GM23338 (cell line): Measurements from ENCODE around the gene USP6NL. TPM values are rescaled to one million over a fixed set of nuclear protein-coding genes. Genes with fewer than 3 reads are reported as not detected.

Experiments
- ATAC-seq: fragments of 200-7000 bp; cut with Tn5 transposase; 3 replicates; pipeline ENCODE4 v1.9.1; 2020
- DNase-seq: peaks from one replicate; pipeline ENCODE4 v3.0.0-alpha.2; 2015; ENCODE audit warnings: low spot score
- H2AFZ ChIP-seq: fragments of 200-600 bp; sonication (generic); 2 replicates; pipeline ENCODE4 v1.8.0; 2016; ENCODE audit warnings: antibody characterized with exemption, mild to moderate bottlenecking, moderate library complexity
- H3F3A ChIP-seq: fragments of 200-600 bp; sonication (generic); replicated peaks from 2 replicates; pipeline ENCODE4 v1.8.0; 2017; ENCODE audit warnings: antibody characterized with exemption, mixed run types, low read depth
- H3K27ac ChIP-seq: fragments of 200-600 bp; sonication (generic); 2 replicates; pipeline ENCODE4 v1.6.1; 2016; ENCODE audit warnings: low read depth
- H3K27me3 ChIP-seq: fragments of 200-600 bp; sonication (generic); 2 replicates; pipeline ENCODE4 v1.8.0; 2016; ENCODE audit warnings: mild to moderate bottlenecking, mixed run types, moderate library complexity; ENCODE audit not compliant: insufficient read depth
- H3K36me3 ChIP-seq: fragments of 200-600 bp; sonication (generic); 2 replicates; pipeline ENCODE4 v1.8.0; 2016; ENCODE audit warnings: mild to moderate bottlenecking; ENCODE audit not compliant: insufficient read depth
- H3K4me1 ChIP-seq: fragments of 200-600 bp; sonication (generic); 2 replicates; pipeline ENCODE4 v1.8.0; 2016; ENCODE audit warnings: mild to moderate bottlenecking, moderate library complexity; ENCODE audit not compliant: insufficient read depth
- H3K4me2 ChIP-seq: fragments of 200-600 bp; sonication (generic); 2 replicates; pipeline ENCODE4 v1.7.1; 2017; ENCODE audit warnings: mixed run types
- H3K4me3 ChIP-seq: fragments of 200-600 bp; sonication (generic); 2 replicates; pipeline ENCODE4 v1.6.1; 2016; ENCODE audit warnings: mixed run types
- H3K79me2 ChIP-seq: fragments of 200-600 bp; sonication (generic); replicated peaks from 2 replicates; pipeline ENCODE4 v1.8.0; 2017; ENCODE audit warnings: mild to moderate bottlenecking; ENCODE audit not compliant: insufficient read depth
- H3K9me2 ChIP-seq: fragments of 200-600 bp; sonication (generic); 2 replicates; pipeline ENCODE4 v1.8.0; 2017; ENCODE audit not compliant: insufficient read depth
- H4K20me1 ChIP-seq: fragments of 200-600 bp; sonication (generic); replicated peaks from 2 replicates; pipeline ENCODE4 v1.8.0; 2017; ENCODE audit warnings: mild to moderate bottlenecking; ENCODE audit not compliant: insufficient read depth
- H3K27ac Mint-ChIP-seq: 2 replicates; pipeline ENCODE4 v1.8.0; 2020; ENCODE audit warnings: inconsistent platforms, mild to moderate bottlenecking, moderate library complexity, mixed read lengths
- H3K27me3 Mint-ChIP-seq: 3 replicates; pipeline ENCODE4 v1.8.0; 2022; ENCODE audit warnings: low read depth, mild to moderate bottlenecking, moderate library complexity, mixed read lengths, inconsistent platforms; ENCODE audit not compliant: insufficient read depth, poor library complexity
- H3K36me3 Mint-ChIP-seq: 3 replicates; pipeline ENCODE4 v1.8.0; 2021; ENCODE audit warnings: low read depth, mild to moderate bottlenecking, inconsistent platforms, moderate library complexity, mixed read lengths
- H3K4me1 Mint-ChIP-seq: 3 replicates; pipeline ENCODE4 v1.8.0; 2020; ENCODE audit warnings: mild to moderate bottlenecking, inconsistent platforms, mixed read lengths
- H3K4me3 Mint-ChIP-seq: 3 replicates; pipeline ENCODE4 v1.8.0; 2021; ENCODE audit warnings: moderate library complexity, mild to moderate bottlenecking, inconsistent platforms, mixed read lengths
- H3K9me3 Mint-ChIP-seq: 3 replicates; pipeline ENCODE4 v1.8.0; 2020; ENCODE audit warnings: moderate library complexity, mild to moderate bottlenecking, inconsistent platforms, mixed read lengths
- CREB1 ChIP-seq: fragments of 250-450 bp; sonication (Bioruptor Pico); IDR thresholded peaks from 2 replicates; pipeline ENCODE4 v1.5.0; 2020; ENCODE audit warnings: low read depth, mild to moderate bottlenecking, moderate library complexity
- EZH2phosphoT487 ChIP-seq: fragments of 200-600 bp; sonication (generic); IDR thresholded peaks from one replicate; pipeline ENCODE4 v1.8.1; 2018; ENCODE audit warnings: antibody characterized with exemption; ENCODE audit not compliant: unreplicated experiment
- STAT1 ChIP-seq: IDR thresholded peaks from one replicate; pipeline ENCODE4 v1.6.1; 2016; ENCODE audit warnings: antibody characterized with exemption; ENCODE audit not compliant: unreplicated experiment
- ZNF114 ChIP-seq: fragments of 250-450 bp; sonication (Bioruptor Pico); IDR thresholded peaks from 2 replicates; pipeline ENCODE4 v1.5.0; 2020; ENCODE audit warnings: mild to moderate bottlenecking, moderate library complexity
- polyA plus RNA-seq: library from polyadenylated mRNA; unstranded; fragments of >200 nt; fragmentation: Nextera tagmentation; extraction: Ambion mirVana; gene quantifications from 2 replicates; pipeline ENCODE4 v1.2.1, GENCODE V29; 2016
- total RNA-seq: library from RNA; depleted of rRNA; stranded (reverse); fragments of >200 nt; shearing (Covaris generic); gene quantifications from 2 replicates; pipeline ENCODE4 v1.2.3, GENCODE V29; 2014
- TF ChIP-seq, protein P1 (sequence below): IDR thresholded peaks from one replicate; pipeline ENCODE4 v1.6.1; 2018; ENCODE audit warnings: antibody characterized with exemption; ENCODE audit not compliant: unreplicated experiment
- TF ChIP-seq, protein P2 (sequence below): IDR thresholded peaks from 2 replicates; pipeline ENCODE4 v1.6.1; 2016; ENCODE audit warnings: antibody characterized with exemption
- TF ChIP-seq, protein P3 (sequence below): fragments of 250-450 bp; sonication (Bioruptor Pico); IDR thresholded peaks from 2 replicates; pipeline ENCODE4 v1.5.0; 2020; ENCODE audit warnings: mild to moderate bottlenecking, moderate library complexity

The USP6NL gene
- total and polyA plus RNA-seq, 2 experiments from 2014 or later, result 8.1 to 29.7 TPM

DNA sequence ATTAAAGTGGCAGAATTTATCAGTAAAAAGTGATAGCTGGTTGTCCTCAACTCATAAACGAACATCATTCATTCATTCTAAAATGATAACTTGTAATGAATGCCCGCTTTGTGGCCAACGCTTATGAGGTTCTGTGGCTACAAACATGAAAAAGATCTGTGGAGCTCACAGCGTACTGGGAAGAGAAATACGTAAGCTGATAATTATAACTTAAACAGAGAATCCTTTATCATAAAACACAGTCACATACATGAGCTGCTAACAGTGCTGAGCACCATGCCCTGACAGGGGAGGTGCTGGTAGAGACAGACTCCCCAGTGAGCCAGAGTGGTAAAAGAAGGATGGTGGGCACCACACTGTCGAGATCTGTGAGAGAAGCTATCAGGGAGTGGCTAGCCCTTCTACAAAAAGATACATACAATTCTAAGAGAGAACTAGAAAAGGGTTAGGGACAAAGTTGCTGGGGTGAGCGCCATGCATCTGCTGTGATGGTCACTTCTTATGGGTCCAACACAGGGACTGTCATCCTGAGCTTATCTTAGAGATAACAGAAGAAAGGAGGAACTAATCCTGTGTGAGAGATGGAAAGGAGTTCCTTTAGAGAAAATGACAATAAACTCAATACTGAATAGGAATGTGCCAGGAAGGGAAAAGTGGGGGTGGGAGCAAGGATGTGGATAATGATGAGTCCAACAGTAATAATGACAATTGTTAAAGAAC, 106.7 kb downstream of the USP6NL start:
- ATAC-seq, result no peak
- H3K9me2 ChIP-seq, result no peaks in the 10 kb centered on the region
- H3K4me1 ChIP-seq, result no peaks in the 10 kb centered on the region
- no peaks in the 10 kb centered on the region; the same call in 2 of the 3 replicates for H3K36me3 Mint-ChIP-seq
- H2AFZ ChIP-seq, result no peak overlapping the region
- H3K4me1 Mint-ChIP-seq, result peaks cover 9% of the 10 kb centered on the region
- no peak overlapping the region for H3K4me3 ChIP-seq
- TF ChIP-seq, protein P1, sequence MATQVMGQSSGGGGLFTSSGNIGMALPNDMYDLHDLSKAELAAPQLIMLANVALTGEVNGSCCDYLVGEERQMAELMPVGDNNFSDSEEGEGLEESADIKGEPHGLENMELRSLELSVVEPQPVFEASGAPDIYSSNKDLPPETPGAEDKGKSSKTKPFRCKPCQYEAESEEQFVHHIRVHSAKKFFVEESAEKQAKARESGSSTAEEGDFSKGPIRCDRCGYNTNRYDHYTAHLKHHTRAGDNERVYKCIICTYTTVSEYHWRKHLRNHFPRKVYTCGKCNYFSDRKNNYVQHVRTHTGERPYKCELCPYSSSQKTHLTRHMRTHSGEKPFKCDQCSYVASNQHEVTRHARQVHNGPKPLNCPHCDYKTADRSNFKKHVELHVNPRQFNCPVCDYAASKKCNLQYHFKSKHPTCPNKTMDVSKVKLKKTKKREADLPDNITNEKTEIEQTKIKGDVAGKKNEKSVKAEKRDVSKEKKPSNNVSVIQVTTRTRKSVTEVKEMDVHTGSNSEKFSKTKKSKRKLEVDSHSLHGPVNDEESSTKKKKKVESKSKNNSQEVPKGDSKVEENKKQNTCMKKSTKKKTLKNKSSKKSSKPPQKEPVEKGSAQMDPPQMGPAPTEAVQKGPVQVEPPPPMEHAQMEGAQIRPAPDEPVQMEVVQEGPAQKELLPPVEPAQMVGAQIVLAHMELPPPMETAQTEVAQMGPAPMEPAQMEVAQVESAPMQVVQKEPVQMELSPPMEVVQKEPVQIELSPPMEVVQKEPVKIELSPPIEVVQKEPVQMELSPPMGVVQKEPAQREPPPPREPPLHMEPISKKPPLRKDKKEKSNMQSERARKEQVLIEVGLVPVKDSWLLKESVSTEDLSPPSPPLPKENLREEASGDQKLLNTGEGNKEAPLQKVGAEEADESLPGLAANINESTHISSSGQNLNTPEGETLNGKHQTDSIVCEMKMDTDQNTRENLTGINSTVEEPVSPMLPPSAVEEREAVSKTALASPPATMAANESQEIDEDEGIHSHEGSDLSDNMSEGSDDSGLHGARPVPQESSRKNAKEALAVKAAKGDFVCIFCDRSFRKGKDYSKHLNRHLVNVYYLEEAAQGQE, result no peak
- TF ChIP-seq ZNF114 (CRISPR knock-in tag) (no peak), EZH2phosphoT487 (no peak), CREB1 (CRISPR knock-in tag) (no peak), STAT1 (no peak)
- TF ChIP-seq, protein P2, sequence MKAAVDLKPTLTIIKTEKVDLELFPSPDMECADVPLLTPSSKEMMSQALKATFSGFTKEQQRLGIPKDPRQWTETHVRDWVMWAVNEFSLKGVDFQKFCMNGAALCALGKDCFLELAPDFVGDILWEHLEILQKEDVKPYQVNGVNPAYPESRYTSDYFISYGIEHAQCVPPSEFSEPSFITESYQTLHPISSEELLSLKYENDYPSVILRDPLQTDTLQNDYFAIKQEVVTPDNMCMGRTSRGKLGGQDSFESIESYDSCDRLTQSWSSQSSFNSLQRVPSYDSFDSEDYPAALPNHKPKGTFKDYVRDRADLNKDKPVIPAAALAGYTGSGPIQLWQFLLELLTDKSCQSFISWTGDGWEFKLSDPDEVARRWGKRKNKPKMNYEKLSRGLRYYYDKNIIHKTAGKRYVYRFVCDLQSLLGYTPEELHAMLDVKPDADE, result no peak
- TF ChIP-seq, protein P3, sequence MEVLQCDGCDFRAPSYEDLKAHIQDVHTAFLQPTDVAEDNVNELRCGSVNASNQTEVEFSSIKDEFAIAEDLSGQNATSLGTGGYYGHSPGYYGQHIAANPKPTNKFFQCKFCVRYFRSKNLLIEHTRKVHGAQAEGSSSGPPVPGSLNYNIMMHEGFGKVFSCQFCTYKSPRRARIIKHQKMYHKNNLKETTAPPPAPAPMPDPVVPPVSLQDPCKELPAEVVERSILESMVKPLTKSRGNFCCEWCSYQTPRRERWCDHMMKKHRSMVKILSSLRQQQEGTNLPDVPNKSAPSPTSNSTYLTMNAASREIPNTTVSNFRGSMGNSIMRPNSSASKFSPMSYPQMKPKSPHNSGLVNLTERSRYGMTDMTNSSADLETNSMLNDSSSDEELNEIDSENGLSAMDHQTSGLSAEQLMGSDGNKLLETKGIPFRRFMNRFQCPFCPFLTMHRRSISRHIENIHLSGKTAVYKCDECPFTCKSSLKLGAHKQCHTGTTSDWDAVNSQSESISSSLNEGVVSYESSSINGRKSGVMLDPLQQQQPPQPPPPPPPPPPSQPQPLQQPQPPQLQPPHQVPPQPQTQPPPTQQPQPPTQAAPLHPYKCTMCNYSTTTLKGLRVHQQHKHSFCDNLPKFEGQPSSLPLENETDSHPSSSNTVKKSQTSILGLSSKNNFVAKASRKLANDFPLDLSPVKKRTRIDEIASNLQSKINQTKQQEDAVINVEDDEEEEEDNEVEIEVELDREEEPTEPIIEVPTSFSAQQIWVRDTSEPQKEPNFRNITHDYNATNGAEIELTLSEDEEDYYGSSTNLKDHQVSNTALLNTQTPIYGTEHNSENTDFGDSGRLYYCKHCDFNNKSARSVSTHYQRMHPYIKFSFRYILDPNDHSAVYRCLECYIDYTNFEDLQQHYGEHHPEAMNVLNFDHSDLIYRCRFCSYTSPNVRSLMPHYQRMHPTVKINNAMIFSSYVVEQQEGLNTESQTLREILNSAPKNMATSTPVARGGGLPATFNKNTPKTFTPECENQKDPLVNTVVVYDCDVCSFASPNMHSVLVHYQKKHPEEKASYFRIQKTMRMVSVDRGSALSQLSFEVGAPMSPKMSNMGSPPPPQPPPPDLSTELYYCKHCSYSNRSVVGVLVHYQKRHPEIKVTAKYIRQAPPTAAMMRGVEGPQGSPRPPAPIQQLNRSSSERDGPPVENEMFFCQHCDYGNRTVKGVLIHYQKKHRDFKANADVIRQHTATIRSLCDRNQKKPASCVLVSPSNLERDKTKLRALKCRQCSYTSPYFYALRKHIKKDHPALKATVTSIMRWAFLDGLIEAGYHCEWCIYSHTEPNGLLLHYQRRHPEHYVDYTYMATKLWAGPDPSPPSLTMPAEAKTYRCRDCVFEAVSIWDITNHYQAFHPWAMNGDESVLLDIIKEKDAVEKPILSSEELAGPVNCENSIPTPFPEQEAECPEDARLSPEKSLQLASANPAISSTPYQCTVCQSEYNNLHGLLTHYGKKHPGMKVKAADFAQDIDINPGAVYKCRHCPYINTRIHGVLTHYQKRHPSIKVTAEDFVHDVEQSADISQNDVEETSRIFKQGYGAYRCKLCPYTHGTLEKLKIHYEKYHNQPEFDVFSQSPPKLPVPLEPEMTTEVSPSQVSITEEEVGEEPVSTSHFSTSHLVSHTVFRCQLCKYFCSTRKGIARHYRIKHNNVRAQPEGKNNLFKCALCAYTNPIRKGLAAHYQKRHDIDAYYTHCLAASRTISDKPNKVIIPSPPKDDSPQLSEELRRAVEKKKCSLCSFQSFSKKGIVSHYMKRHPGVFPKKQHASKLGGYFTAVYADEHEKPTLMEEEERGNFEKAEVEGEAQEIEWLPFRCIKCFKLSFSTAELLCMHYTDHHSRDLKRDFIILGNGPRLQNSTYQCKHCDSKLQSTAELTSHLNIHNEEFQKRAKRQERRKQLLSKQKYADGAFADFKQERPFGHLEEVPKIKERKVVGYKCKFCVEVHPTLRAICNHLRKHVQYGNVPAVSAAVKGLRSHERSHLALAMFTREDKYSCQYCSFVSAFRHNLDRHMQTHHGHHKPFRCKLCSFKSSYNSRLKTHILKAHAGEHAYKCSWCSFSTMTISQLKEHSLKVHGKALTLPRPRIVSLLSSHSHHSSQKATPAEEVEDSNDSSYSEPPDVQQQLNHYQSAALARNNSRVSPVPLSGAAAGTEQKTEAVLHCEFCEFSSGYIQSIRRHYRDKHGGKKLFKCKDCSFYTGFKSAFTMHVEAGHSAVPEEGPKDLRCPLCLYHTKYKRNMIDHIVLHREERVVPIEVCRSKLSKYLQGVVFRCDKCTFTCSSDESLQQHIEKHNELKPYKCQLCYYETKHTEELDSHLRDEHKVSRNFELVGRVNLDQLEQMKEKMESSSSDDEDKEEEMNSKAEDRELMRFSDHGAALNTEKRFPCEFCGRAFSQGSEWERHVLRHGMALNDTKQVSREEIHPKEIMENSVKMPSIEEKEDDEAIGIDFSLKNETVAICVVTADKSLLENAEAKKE (CRISPR knock-in tag), result no peak
- H3F3A ChIP-seq, result no peaks in the 10 kb centered on the region
- no peaks in the 10 kb centered on the region; the same call in 1 of the 2 replicates for H3K79me2 ChIP-seq
- no peak overlapping the region for H3K27ac ChIP-seq
- DNase-seq, result no peak
- peaks cover 5% of the 10 kb centered on the region; the same call in 1 of the 2 replicates for H4K20me1 ChIP-seq
- H3K9me3 Mint-ChIP-seq, result no peaks in the 10 kb centered on the region
- H3K27ac Mint-ChIP-seq, result no peak overlapping the region
- H3K27me3 Mint-ChIP-seq, result peaks cover 2% of the 10 kb centered on the region
- no peak overlapping the region for H3K4me2 ChIP-seq
- no peaks in the 10 kb centered on the region for H3K27me3 ChIP-seq
- H3K36me3 ChIP-seq, result no peaks in the 10 kb centered on the region
- H3K4me3 Mint-ChIP-seq, result no peak overlapping the region
